Central memory CD8-positive, alpha-beta T cell (primary cell): ENCODE measurements around the gene CCDC85B.

Experiments
- ATAC-seq: fragments of 150-1000 bp; cut with Tn5 transposase; replicated peaks from 2 replicates; pipeline ENCODE4 v1.10.0; 2022; ENCODE audit warnings: mild to moderate bottlenecking, moderate FRiP score, moderate number of reproducible peaks; ENCODE audit not compliant: poor library complexity, severe bottlenecking; ENCODE audit errors: extremely low read depth
- DNase-seq, 2 donors: peaks; one replicate each; pipeline ENCODE4 v3.0.0; 2021; ENCODE audit warnings: low spot score in 2 of 2
- H3K27ac Mint-ChIP-seq: one replicate; pipeline ENCODE4 v1.8.0; 2022; ENCODE audit warnings: low read depth, mild to moderate bottlenecking, moderate library complexity, mixed read lengths
- H3K27me3 Mint-ChIP-seq: one replicate; pipeline ENCODE4 v1.8.0; 2022; ENCODE audit warnings: mixed read lengths
- H3K36me3 Mint-ChIP-seq: one replicate; pipeline ENCODE4 v1.8.0; 2022; ENCODE audit warnings: mild to moderate bottlenecking, moderate library complexity, mixed read lengths; ENCODE audit not compliant: insufficient read depth
- H3K4me1 Mint-ChIP-seq: one replicate; pipeline ENCODE4 v1.8.0; 2022; ENCODE audit warnings: mixed read lengths
- H3K4me3 Mint-ChIP-seq: one replicate; pipeline ENCODE4 v1.8.0; 2022; ENCODE audit warnings: mild to moderate bottlenecking, moderate library complexity, mixed read lengths
- H3K9me3 Mint-ChIP-seq: one replicate; pipeline ENCODE4 v1.8.0; 2022; ENCODE audit warnings: mixed read lengths

Gene CCDC85B

DNA sequence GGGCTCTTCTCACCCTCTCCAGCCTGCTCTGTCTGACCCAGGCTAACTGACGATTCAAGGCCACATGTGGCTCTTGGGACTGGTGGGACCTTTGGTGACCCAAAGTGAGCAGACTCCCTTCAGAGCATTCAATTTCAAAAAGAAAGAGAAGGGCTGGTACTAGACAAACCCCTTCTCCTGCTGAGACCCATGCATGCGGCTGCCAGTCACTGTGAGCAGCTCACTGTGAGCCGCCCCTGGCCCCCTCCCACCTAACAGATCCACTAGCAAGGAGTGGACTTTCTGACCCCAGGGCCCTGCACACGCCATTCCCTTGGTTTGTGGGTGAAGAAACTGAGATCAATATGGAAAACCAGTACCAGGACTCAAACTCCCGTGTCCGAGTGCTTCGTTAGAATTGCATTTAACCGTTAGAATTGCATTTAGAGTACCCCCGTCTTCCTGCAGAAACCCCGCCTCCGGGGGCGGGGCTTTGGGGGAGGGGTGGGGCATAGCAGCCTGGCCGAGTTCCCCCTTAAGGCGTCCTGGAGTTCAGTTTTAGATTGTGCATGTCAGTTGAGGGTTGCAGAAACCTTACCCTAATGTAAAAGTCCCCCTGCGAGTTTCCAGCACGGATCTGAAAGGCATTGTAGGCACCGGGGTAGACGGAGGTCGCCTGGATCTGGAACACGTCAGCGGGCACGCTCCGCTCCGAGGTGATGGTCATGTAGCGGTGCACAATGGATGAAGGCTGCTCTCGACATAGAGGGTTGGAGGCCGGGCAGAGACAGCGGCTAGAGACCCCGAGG is 23.0 kb upstream of the CCDC85B start:
- Mint-ChIP-seq H3K4me1 (peaks cover 35% of the 10 kb centered on the region), H3K27me3 (no peaks in the 10 kb centered on the region), H3K27ac (no peak overlapping the region), H3K4me3 (no peak overlapping the region), H3K9me3 (no peaks in the 10 kb centered on the region), H3K36me3 (peaks cover 21% of the 10 kb centered on the region)
- no peak for ATAC-seq
- DNase-seq: no peak

GRCh38 chr11:65868076-65868667 is 22.3 kb upstream of the CCDC85B start:
- no peak for DNase-seq
- no peak overlapping the region for H3K4me3 Mint-ChIP-seq
- H3K27me3 Mint-ChIP-seq: no peaks in the 10 kb centered on the region
- H3K36me3 Mint-ChIP-seq: peaks cover 23% of the 10 kb centered on the region
- H3K27ac Mint-ChIP-seq: no peak overlapping the region
- H3K4me1 Mint-ChIP-seq: peaks cover 32% of the 10 kb centered on the region
- no peaks in the 10 kb centered on the region for H3K9me3 Mint-ChIP-seq
- ATAC-seq: peak; percentile 45

- peaks cover 35% of the 10 kb centered on the region for H3K4me1 Mint-ChIP-seq
- no peak overlapping the region for H3K27ac Mint-ChIP-seq
- DNase-seq (no peak), ATAC-seq (no peak)
- no peak overlapping the region for H3K4me3 Mint-ChIP-seq
- peaks cover 24% of the 10 kb centered on the region for H3K36me3 Mint-ChIP-seq
- no peaks in the 10 kb centered on the region for H3K27me3 Mint-ChIP-seq
- H3K9me3 Mint-ChIP-seq: no peaks in the 10 kb centered on the region
These were observed 21.6 kb upstream of the CCDC85B start for GRCh38 chr11:65868907-65869306.

- H3K27ac Mint-ChIP-seq: no peak overlapping the region
- ATAC-seq (no peak), DNase-seq (no peak)
- peaks cover 35% of the 10 kb centered on the region for H3K4me1 Mint-ChIP-seq
- H3K9me3 Mint-ChIP-seq: no peaks in the 10 kb centered on the region
- H3K27me3 Mint-ChIP-seq: no peaks in the 10 kb centered on the region
- H3K4me3 Mint-ChIP-seq: peak overlapping the region; percentile 16
- peaks cover 20% of the 10 kb centered on the region for H3K36me3 Mint-ChIP-seq
These were observed 20.7 kb upstream of the CCDC85B start for GRCh38 chr11:65869643-65870306.

DNA sequence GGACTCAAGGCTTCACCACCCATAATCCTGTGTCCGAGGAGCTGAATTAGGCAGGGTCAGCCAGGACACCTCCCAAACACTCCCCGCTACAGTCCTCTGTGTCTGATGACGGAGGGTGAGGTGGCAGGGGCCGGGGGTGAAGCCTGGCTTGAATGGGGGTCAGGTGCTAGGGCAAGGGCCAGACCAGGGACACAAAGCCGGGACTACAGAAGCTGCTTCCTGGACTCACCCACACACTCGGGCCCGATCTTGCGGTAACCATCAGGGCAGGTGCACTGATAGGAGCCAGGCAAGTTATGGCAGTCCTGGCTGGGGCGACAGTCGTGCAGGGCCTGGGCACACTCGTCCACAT is 20.2 kb upstream of the CCDC85B start:
- no peaks in the 10 kb centered on the region for H3K9me3 Mint-ChIP-seq

GRCh38 chr11:65870706-65871681 is 19.5 kb upstream of the CCDC85B start:
- peaks cover 15% of the 10 kb centered on the region for H3K36me3 Mint-ChIP-seq
- peaks cover 35% of the 10 kb centered on the region for H3K4me1 Mint-ChIP-seq
- H3K27ac Mint-ChIP-seq: no peak overlapping the region
- H3K4me3 Mint-ChIP-seq: peak overlapping the region; percentile 49
- ATAC-seq (no peak), DNase-seq (no peak)
- H3K27me3 Mint-ChIP-seq: no peaks in the 10 kb centered on the region
- no peaks in the 10 kb centered on the region for H3K9me3 Mint-ChIP-seq

More for the DNA sequence above, 20.2 kb upstream of the CCDC85B start:
- Mint-ChIP-seq H3K4me1 (peaks cover 35% of the 10 kb centered on the region), H3K27me3 (no peaks in the 10 kb centered on the region), H3K4me3 (no peak overlapping the region), H3K27ac (no peak overlapping the region), H3K36me3 (peaks cover 17% of the 10 kb centered on the region)
- DNase-seq: no peak
- no peak for ATAC-seq

- Mint-ChIP-seq H3K36me3 (peaks cover 12% of the 10 kb centered on the region), H3K27me3 (no peaks in the 10 kb centered on the region), H3K4me3 (peak overlapping the region; percentile 49), H3K9me3 (no peaks in the 10 kb centered on the region), H3K27ac (peak overlapping the region; percentile 64), H3K4me1 (peaks cover 32% of the 10 kb centered on the region)
- ATAC-seq (no peak), DNase-seq (no peak)
These were observed 18.5 kb upstream of the CCDC85B start for GRCh38 chr11:65871811-65872548.

DNA sequence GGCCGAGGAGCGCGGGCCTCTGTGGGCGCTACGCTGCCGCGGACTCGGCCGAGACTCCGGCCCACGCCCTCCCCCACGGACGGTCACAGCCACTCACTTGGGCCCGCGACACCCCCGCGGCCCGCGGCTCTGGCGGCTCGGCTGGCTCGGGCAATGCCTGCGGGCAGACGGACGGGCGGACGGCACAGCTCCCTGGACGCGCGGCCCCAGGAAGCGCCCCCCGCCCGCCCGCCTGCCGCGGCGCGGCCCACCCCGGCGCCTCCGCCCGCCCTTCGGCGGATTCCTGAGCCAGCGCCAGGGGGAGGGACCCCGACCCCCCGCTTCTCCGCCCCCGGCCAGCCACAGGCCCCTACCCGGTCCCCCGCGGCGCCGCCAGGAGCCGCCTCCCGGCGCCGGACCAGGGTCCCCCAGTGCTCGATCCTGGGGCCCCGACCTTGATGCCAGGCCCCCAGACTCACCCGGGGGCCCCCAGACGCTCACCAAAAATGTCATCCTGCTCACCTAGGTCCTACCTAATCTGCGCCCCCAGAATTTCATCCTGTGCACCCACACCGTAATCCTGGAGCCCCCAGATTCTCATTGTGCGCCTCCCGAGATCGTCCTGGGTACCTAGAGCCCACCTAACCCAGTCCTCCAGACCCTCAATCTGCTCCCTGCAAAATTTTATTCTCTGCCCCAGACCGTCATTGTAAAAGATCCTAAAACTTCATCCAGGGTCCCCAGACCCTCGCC is 17.7 kb upstream of the CCDC85B start, which contains the start of gene EFEMP2:
Gene EFEMP2 (minus strand): TSS at position 215 of the 732 bp plus-strand sequence. CDS start 446 bp downstream, outside the sequence.
- ATAC-seq (peak; percentile 3), DNase-seq (no peak)
- Mint-ChIP-seq H3K9me3 (no peaks in the 10 kb centered on the region), H3K4me1 (peaks cover 27% of the 10 kb centered on the region), H3K36me3 (peaks cover 8% of the 10 kb centered on the region), H3K27ac (peak within 1 kb of the TSS; percentile 91), H3K27me3 (no peaks in the 10 kb centered on the region), H3K4me3 (peak within 1 kb of the TSS; percentile 86)

DNA sequence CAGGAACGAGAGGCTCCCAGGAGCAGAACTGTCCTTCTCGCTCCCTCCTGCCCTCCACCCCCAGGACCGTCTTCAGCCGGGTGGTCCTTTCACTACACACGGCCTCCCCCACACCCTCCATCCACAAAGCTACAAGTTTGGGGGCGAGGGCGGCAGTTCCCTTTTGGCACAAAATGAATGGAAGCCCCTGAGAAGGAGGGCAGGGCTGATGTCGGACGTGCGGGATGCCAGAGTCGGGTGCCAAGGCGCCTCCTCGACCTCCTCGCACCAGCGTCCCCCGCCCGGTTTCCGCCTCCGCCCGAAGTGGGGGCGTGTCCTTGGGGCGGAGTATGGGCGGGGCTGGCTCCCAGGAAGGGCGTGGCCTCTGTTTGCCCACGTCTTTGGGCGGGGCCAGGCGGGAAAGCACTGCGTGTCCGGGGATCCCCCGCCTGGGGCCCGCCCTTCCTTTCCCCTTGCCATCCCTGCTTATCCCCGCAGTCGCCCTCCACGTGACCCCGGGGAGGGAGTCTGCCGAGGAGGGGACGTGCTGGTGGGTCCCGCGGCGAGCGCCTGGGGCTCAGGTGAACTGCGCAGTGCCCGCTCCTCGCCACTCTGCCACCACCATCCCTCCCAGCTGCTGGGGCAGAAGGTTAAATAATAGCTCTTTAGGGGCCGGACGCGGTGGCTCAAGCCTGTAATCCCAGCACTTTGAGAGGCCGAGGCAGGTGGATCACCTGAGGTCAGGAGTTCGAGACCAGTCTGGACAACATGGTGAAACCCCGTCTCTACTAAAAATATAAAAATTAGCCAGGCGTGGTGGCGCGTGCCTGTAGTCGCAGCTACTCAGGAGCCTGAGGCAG is 16.9 kb upstream of the CCDC85B start:
- no peaks in the 10 kb centered on the region for H3K27me3 Mint-ChIP-seq
- H3K4me1 Mint-ChIP-seq: peaks cover 33% of the 10 kb centered on the region
- H3K27ac Mint-ChIP-seq: peak overlapping the region; percentile 91
- peaks cover 6% of the 10 kb centered on the region for H3K36me3 Mint-ChIP-seq
- ATAC-seq (peak; percentile 86), DNase-seq (peak; percentile 97 to 98)
- no peaks in the 10 kb centered on the region for H3K9me3 Mint-ChIP-seq
- H3K4me3 Mint-ChIP-seq: peak overlapping the region; percentile 86

DNA sequence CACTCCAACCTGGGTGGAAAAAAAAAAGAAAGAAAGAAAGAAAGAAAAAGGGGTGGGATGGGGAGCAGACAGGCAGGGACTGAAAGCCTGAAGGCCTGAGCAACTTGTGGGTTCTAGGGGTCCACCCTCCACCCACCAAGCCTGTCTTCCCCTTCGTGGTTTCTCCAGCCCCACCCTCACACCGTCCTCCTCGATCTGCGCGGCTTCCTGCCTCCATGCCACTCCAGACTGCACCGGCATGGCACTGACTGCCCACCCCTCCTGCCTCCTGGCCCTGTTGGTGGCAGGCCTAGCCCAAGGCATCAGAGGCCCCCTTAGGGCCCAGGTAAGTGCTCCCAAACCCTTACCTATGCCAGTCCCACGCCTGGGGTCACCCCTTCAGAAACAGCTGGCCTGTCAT is 10.9 kb upstream of the CCDC85B start, which contains the start of gene CTSW:
Gene CTSW (plus strand): TSS at position 221 of the 400 bp plus-strand sequence. CDS start 18 bp downstream, at position 239.
- Mint-ChIP-seq H3K9me3 (no peaks in the 10 kb centered on the region), H3K36me3 (peaks cover 7% of the 10 kb centered on the region), H3K27me3 (no peaks in the 10 kb centered on the region), H3K4me1 (peaks cover 51% of the 10 kb centered on the region), H3K27ac (peak within 1 kb of the TSS; percentile 91), H3K4me3 (peak within 1 kb of the TSS; percentile 81)
- ATAC-seq (peak; percentile 70), DNase-seq (no peak)
